ENCODE measurements around the gene FAN1.

Gene FAN1

GRCh38 chr15:30921106-30921505 lies 17.4 kb downstream of the FAN1 start:
- H3K4me3 ChIP-seq (ENCODE audit: low read depth in 1 of 2, low read length in 2 of 2): no peak overlapping the region
- H3K9me3 ChIP-seq (ENCODE audit: control insufficient read depth in 1 of 2, low read length in 2 of 2): no peaks in the 10 kb centered on the region
- peaks cover 63 to 83% of the 10 kb centered on the region in 2 donors for H3K36me3 ChIP-seq (ENCODE audit: control insufficient read depth in 1 of 2, insufficient read depth in 2 of 2, low read length in 2 of 2)
- H3K27ac ChIP-seq (ENCODE audit: low read length): no peak overlapping the region
- H3K27me3 ChIP-seq (ENCODE audit: low read depth, low read length): no peaks in the 10 kb centered on the region
- no peaks in the 10 kb centered on the region for H3K4me1 ChIP-seq (ENCODE audit: control insufficient read depth in 1 of 2, insufficient read depth in 2 of 2, low read length in 2 of 2)

GRCh38 chr15:30921781-30922479 lies 18.2 kb downstream of the FAN1 start:
- H3K9me3 ChIP-seq (ENCODE audit: control insufficient read depth in 1 of 2, low read length in 2 of 2): no peaks in the 10 kb centered on the region
- no peaks in the 10 kb centered on the region for H3K27me3 ChIP-seq (ENCODE audit: low read depth, low read length)
- peaks cover 65 to 83% of the 10 kb centered on the region in 2 donors for H3K36me3 ChIP-seq (ENCODE audit: control insufficient read depth in 1 of 2, insufficient read depth in 2 of 2, low read length in 2 of 2)
- no peak overlapping the region for H3K27ac ChIP-seq (ENCODE audit: low read length)
- H3K4me3 ChIP-seq (ENCODE audit: low read depth in 1 of 2, low read length in 2 of 2): no peak overlapping the region
- no peaks in the 10 kb centered on the region for H3K4me1 ChIP-seq (ENCODE audit: control insufficient read depth in 1 of 2, insufficient read depth in 2 of 2, low read length in 2 of 2)

GRCh38 chr15:30922480-30923311 lies 19.0 kb downstream of the FAN1 start:
- Histone ChIP-seq H3K27me3 (ENCODE audit: low read depth, low read length) (no peaks in the 10 kb centered on the region), H3K4me3 (ENCODE audit: low read depth in 1 of 2, low read length in 2 of 2) (no peak overlapping the region), H3K9me3 (ENCODE audit: control insufficient read depth in 1 of 2, low read length in 2 of 2) (no peaks in the 10 kb centered on the region), H3K36me3 (ENCODE audit: control insufficient read depth in 1 of 2, insufficient read depth in 2 of 2, low read length in 2 of 2) (peaks cover 65 to 88% of the 10 kb centered on the region in 2 donors), H3K27ac (ENCODE audit: low read length) (no peak overlapping the region), H3K4me1 (ENCODE audit: control insufficient read depth in 1 of 2, insufficient read depth in 2 of 2, low read length in 2 of 2) (no peaks in the 10 kb centered on the region)

- Histone ChIP-seq H3K4me1 (ENCODE audit: control insufficient read depth in 1 of 2, insufficient read depth in 2 of 2, low read length in 2 of 2) (no peaks in the 10 kb centered on the region), H3K27me3 (ENCODE audit: low read depth, low read length) (no peaks in the 10 kb centered on the region), H3K4me3 (ENCODE audit: low read depth in 1 of 2, low read length in 2 of 2) (no peak overlapping the region), H3K36me3 (ENCODE audit: control insufficient read depth in 1 of 2, insufficient read depth in 2 of 2, low read length in 2 of 2) (peaks cover 60 to 90% of the 10 kb centered on the region in 2 donors), H3K27ac (ENCODE audit: low read length) (no peak overlapping the region), H3K9me3 (ENCODE audit: control insufficient read depth in 1 of 2, low read length in 2 of 2) (no peaks in the 10 kb centered on the region)
Observed at GRCh38 chr15:30923429-30923828, 19.7 kb downstream of the FAN1 start.

GRCh38 chr15:30924353-30924752 lies 20.6 kb downstream of the FAN1 start:
- peaks cover 63 to 93% of the 10 kb centered on the region in 2 donors for H3K36me3 ChIP-seq (ENCODE audit: control insufficient read depth in 1 of 2, insufficient read depth in 2 of 2, low read length in 2 of 2)
- no peaks in the 10 kb centered on the region for H3K27me3 ChIP-seq (ENCODE audit: low read depth, low read length)
- no peaks in the 10 kb centered on the region for H3K9me3 ChIP-seq (ENCODE audit: control insufficient read depth in 1 of 2, low read length in 2 of 2)
- H3K4me1 ChIP-seq (ENCODE audit: control insufficient read depth in 1 of 2, insufficient read depth in 2 of 2, low read length in 2 of 2): no peaks in the 10 kb centered on the region
- H3K4me3 ChIP-seq (ENCODE audit: low read depth in 1 of 2, low read length in 2 of 2): no peak overlapping the region
- H3K27ac ChIP-seq (ENCODE audit: low read length): no peak overlapping the region

- Histone ChIP-seq H3K36me3 (ENCODE audit: control insufficient read depth in 1 of 2, insufficient read depth in 2 of 2, low read length in 2 of 2) (peaks cover 67 to 92% of the 10 kb centered on the region in 2 donors), H3K4me3 (ENCODE audit: low read depth in 1 of 2, low read length in 2 of 2) (no peak overlapping the region), H3K9me3 (ENCODE audit: control insufficient read depth in 1 of 2, low read length in 2 of 2) (no peaks in the 10 kb centered on the region), H3K27ac (ENCODE audit: low read length) (no peak overlapping the region), H3K4me1 (ENCODE audit: control insufficient read depth in 1 of 2, insufficient read depth in 2 of 2, low read length in 2 of 2) (no peaks in the 10 kb centered on the region), H3K27me3 (ENCODE audit: low read depth, low read length) (no peaks in the 10 kb centered on the region)
Observed at GRCh38 chr15:30925686-30926085, 22.0 kb downstream of the FAN1 start.

- Histone ChIP-seq H3K9me3 (ENCODE audit: control insufficient read depth in 1 of 2, low read length in 2 of 2) (no peaks in the 10 kb centered on the region), H3K4me3 (ENCODE audit: low read depth in 1 of 2, low read length in 2 of 2) (no peak overlapping the region), H3K27me3 (ENCODE audit: low read depth, low read length) (no peaks in the 10 kb centered on the region), H3K4me1 (ENCODE audit: control insufficient read depth in 1 of 2, insufficient read depth in 2 of 2, low read length in 2 of 2) (no peaks in the 10 kb centered on the region), H3K27ac (ENCODE audit: low read length) (no peak overlapping the region), H3K36me3 (ENCODE audit: control insufficient read depth in 1 of 2, insufficient read depth in 2 of 2, low read length in 2 of 2) (peaks cover 63 to 91% of the 10 kb centered on the region in 2 donors)
Observed at GRCh38 chr15:30926161-30926560, 22.4 kb downstream of the FAN1 start.

GRCh38 chr15:30927148-30927761 lies 23.5 kb downstream of the FAN1 start:
- Histone ChIP-seq H3K36me3 (ENCODE audit: control insufficient read depth in 1 of 2, insufficient read depth in 2 of 2, low read length in 2 of 2) (peaks cover 54 to 85% of the 10 kb centered on the region in 2 donors), H3K4me3 (ENCODE audit: low read depth in 1 of 2, low read length in 2 of 2) (no peak overlapping the region), H3K9me3 (ENCODE audit: control insufficient read depth in 1 of 2, low read length in 2 of 2) (no peaks in the 10 kb centered on the region), H3K27me3 (ENCODE audit: low read depth, low read length) (no peaks in the 10 kb centered on the region), H3K27ac (ENCODE audit: low read length) (no peak overlapping the region), H3K4me1 (ENCODE audit: control insufficient read depth in 1 of 2, insufficient read depth in 2 of 2, low read length in 2 of 2) (no peaks in the 10 kb centered on the region)

GRCh38 chr15:30928076-30928475 lies 24.4 kb downstream of the FAN1 start:
- Histone ChIP-seq H3K36me3 (ENCODE audit: control insufficient read depth in 1 of 2, insufficient read depth in 2 of 2, low read length in 2 of 2) (peaks cover 46 to 77% of the 10 kb centered on the region in 2 donors), H3K4me3 (ENCODE audit: low read depth in 1 of 2, low read length in 2 of 2) (no peak overlapping the region), H3K27me3 (ENCODE audit: low read depth, low read length) (no peaks in the 10 kb centered on the region), H3K4me1 (ENCODE audit: control insufficient read depth in 1 of 2, insufficient read depth in 2 of 2, low read length in 2 of 2) (no peaks in the 10 kb centered on the region), H3K27ac (ENCODE audit: low read length) (no peak overlapping the region), H3K9me3 (ENCODE audit: control insufficient read depth in 1 of 2, low read length in 2 of 2) (no peaks in the 10 kb centered on the region)

GRCh38 chr15:30929064-30929669 lies 25.5 kb downstream of the FAN1 start:
- Histone ChIP-seq H3K4me3 (ENCODE audit: low read depth in 1 of 2, low read length in 2 of 2) (no peak overlapping the region), H3K4me1 (ENCODE audit: control insufficient read depth in 1 of 2, insufficient read depth in 2 of 2, low read length in 2 of 2) (no peaks in the 10 kb centered on the region), H3K27ac (ENCODE audit: low read length) (no peak overlapping the region), H3K36me3 (ENCODE audit: control insufficient read depth in 1 of 2, insufficient read depth in 2 of 2, low read length in 2 of 2) (peaks cover 35 to 72% of the 10 kb centered on the region in 2 donors), H3K27me3 (ENCODE audit: low read depth, low read length) (no peaks in the 10 kb centered on the region), H3K9me3 (ENCODE audit: control insufficient read depth in 1 of 2, low read length in 2 of 2) (no peaks in the 10 kb centered on the region)

GRCh38 chr15:30929982-30930381 lies 26.3 kb downstream of the FAN1 start:
- Histone ChIP-seq H3K27me3 (ENCODE audit: low read depth, low read length) (no peaks in the 10 kb centered on the region), H3K4me3 (ENCODE audit: low read depth in 1 of 2, low read length in 2 of 2) (no peak overlapping the region), H3K27ac (ENCODE audit: low read length) (no peak overlapping the region), H3K9me3 (ENCODE audit: control insufficient read depth in 1 of 2, low read length in 2 of 2) (no peaks in the 10 kb centered on the region), H3K4me1 (ENCODE audit: control insufficient read depth in 1 of 2, insufficient read depth in 2 of 2, low read length in 2 of 2) (no peaks in the 10 kb centered on the region), H3K36me3 (ENCODE audit: control insufficient read depth in 1 of 2, insufficient read depth in 2 of 2, low read length in 2 of 2) (peaks cover 27 to 71% of the 10 kb centered on the region in 2 donors)

Data from muscle layer of duodenum (tissue), 2 donors.